ENCODE measurements around the gene PPP4R3A.

DNA sequence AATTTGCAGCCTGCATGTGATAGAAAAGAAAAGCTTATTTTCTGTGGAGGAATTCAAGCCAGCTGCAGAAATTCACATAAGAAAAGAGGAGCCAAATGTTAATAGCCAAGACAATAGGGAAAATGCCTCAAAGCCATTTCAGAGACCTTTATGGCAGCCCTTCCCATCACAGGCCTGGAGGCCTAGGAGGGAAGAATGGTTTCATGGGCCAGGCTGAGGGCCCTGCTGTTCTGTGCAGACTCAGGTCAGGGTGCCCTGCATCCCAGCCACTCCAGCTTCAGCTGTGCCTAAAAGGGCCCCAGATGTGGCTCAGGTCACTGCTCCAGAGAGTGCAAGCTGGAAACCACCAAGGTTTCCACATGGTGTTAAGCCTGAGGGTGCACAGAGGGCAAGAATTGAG, 71.3 kb downstream of the PPP4R3A start:
- TF ChIP-seq, protein P1, sequence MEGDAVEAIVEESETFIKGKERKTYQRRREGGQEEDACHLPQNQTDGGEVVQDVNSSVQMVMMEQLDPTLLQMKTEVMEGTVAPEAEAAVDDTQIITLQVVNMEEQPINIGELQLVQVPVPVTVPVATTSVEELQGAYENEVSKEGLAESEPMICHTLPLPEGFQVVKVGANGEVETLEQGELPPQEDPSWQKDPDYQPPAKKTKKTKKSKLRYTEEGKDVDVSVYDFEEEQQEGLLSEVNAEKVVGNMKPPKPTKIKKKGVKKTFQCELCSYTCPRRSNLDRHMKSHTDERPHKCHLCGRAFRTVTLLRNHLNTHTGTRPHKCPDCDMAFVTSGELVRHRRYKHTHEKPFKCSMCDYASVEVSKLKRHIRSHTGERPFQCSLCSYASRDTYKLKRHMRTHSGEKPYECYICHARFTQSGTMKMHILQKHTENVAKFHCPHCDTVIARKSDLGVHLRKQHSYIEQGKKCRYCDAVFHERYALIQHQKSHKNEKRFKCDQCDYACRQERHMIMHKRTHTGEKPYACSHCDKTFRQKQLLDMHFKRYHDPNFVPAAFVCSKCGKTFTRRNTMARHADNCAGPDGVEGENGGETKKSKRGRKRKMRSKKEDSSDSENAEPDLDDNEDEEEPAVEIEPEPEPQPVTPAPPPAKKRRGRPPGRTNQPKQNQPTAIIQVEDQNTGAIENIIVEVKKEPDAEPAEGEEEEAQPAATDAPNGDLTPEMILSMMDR (IDR thresholded peaks at IDR 0.05; ENCODE audit: poor library complexity) = no peak
- TF ChIP-seq EZH2 (IDR thresholded peaks at IDR 0.05; ENCODE audit: borderline replicate concordance) = no peak
